M059J (cell line): Measurements from ENCODE around the gene STRADA. TPM values are rescaled to one million over a fixed set of nuclear protein-coding genes. Genes with fewer than 3 reads are reported as not detected.
"Not testable (repeated sequence)": the region's sequence is repeated elsewhere in the genome, so short reads cannot be mapped to it uniquely, and the experiment has no call there.

ENCODE experiments used
- DNase-seq: peaks from one replicate; pipeline ENCODE4 v3.0.0-alpha.2; 2012; ENCODE audit warnings: low read depth
- total RNA-seq: library from RNA; depleted of rRNA; stranded (reverse); fragments of >200 nt; shearing (Covaris generic); gene quantifications from 2 replicates; pipeline ENCODE4 v1.2.3, GENCODE V29; 2014

Gene STRADA
- total RNA-seq, 1 experiment from 2014 or later, result 15.2 TPM

DNA sequence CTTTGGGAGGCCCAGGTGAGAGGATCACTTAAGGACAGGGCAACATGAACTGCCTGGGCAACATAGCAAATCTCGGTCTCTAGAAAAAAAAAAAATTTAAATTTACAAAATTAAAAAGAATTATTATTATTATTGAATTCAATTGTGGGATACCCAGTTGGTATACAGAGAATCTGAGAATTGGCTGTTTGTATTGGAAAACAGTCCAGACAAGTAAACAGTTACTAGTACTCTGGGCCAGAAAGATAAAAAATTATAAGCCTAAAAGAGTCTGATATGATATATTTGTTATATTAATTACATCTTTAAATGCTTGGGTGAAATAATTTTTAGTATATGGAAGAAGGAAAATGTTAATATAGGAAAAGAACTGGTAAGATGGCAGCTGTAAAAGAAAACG lies 16.8 kb upstream of the STRADA start:
- no peak for DNase-seq

DNA sequence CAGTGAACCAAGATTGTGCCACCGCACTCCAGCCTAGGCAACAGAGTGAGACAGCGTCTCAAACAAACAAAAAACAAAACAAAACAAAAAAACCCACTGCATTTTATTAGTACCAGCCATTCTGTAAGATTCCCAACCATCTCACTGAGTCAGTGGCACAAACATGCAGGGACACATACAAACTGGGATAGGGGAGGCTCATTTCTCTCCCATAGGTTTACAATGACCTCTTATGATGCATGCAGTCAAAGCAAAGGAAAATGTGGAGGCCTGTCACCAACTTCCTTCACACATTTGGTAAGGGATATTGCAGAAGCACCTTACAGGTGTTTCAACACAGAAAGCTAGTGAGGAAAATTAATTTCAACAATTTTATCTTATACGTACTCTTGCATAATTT lies 12.4 kb upstream of the STRADA start:
- DNase-seq, result no peak

DNA sequence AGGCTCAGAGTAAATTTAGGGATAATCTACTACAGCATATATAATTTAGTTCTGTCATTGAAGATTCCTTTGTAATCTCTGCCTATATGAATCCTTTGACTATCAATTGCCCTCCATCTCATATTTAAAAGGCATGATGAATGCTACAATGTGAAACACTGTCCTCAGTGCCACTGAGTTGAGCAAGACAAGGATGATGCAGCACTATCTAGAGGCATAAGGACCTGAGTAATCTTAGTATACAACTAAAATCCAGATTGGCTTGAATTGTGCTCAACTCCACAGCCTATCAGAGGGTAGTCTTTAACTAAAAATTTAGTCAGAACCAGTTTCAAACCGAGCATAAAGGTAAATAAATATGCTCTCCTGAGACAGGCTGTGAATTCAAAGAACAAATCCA lies 11.6 kb upstream of the STRADA start:
- no peak for DNase-seq

DNA sequence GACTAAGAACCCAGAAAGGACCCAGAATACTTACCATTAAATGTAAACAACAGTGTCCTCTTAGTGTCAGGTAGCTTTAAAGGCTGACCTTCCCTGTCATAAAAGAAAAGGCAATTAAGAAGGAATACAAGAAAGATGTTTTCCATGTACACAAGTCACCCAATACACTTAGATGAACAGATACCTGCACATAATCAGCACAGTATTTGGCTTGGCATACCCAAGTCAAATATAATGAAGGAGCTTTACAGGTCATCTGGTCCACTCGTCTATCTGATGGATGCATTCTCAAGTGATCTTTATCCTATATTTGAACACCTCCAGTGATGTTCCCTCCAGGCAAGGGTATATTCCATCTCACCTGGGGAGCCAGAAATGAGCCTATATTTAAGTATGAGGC lies 11.1 kb upstream of the STRADA start:
- DNase-seq, result no peak

DNA sequence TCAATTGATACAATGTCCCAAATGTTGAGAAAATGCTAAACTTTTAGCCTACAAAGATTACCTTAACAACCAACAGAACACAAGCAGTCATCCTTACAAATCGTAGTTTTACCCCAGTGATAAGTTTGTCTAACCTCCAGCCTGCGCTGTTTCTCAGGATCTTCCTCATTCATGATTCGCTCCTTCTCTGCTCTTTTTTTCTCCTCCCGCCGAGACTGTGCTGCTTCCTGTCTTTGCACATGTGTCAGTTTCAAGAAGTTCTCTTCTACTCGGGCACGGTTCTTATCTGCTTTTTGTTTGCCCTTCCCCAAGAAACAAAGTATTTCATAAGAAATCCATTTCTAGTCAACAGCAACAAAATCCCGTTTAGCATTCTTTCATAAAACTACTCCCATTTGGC lies 10.2 kb upstream of the STRADA start:
- DNase-seq, result no peak

DNA sequence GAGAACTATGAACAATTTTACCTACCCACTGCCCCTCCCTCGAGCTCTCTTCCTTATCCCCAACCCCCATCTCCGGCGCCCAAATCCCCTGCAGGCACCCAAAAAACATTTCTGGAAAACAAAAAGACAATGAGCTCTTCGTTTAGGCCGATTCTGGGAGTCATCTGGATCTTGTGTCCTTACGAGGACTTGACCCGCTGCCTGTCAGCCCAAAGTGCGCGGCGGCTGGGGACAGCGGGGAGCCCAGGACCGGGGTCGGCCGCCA lies 524 bp downstream of the STRADA start:
- DNase-seq, result no peak

DNA sequence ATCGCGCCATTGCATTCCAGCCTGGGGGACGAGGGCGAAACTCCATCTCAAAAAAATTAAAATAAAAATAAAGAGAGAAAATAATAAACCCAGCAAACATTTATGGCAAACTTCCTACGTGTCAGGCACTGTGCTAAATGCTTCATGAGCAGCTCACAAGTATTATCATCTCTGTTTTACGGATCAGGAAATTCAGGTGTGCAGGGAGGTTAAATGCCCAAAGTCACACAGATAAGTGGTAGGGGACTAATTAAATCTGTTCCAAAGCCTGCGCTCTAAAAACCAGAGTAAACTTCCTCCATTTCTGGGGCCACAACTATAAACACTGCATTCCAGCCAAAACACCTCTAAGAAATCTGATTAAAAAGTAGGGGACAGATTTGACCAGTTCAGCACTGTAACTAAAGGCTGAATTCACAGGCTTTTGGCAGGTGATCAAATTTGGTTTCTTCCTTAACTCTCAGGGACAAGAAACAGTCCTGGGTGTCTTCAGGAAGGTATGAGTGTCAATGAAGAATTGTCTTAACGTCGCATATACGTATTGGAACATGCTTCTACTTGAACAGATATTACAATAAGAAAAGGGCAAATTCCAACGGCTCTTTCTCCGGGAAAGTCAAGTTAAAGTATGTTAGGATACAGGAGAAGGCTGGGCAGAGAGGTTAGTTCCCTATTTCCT lies 996 bp downstream of the STRADA start:
- DNase-seq, result peak; percentile 55

DNA sequence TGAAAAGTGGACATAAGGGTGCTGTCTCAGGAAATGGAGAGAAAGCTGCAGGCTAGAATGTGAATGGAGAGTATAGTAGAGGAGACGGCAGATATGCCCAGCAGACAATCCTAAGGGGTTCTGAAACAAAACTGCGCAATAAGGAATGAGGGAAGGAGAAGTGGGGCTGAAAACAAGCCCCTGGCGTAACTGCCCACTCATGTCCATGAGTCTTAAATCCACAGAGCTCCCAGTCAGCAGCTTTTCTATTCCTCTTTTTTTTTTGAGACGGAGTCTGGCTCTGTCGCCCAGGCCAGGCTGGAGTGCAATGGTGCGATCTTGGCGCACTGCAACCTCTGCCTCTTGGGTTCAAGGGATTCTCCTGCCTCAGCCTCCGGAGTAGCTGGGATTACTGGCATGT lies 5.9 kb downstream of the STRADA start:
- DNase-seq, result no peak

DNA sequence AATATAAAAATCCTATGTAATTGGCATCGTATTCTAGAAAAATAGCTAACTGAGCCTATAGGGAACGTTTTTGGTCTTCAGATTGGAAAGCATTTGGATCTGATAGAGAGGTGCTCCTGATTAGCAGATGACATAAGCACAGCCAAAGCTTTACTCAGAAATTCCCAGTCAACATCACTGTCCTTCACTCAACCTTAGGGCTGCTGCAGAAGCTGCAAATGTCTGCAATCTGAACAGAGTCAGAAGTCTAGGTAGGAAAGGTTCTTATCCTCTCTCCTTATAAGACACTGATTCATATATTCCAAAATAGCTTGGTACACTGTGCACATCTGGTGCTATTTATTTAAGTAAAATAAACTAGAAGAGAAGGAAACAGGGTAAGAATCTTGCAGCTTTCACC lies 19.2 kb downstream of the STRADA start:
- DNase-seq, result no peak

DNA sequence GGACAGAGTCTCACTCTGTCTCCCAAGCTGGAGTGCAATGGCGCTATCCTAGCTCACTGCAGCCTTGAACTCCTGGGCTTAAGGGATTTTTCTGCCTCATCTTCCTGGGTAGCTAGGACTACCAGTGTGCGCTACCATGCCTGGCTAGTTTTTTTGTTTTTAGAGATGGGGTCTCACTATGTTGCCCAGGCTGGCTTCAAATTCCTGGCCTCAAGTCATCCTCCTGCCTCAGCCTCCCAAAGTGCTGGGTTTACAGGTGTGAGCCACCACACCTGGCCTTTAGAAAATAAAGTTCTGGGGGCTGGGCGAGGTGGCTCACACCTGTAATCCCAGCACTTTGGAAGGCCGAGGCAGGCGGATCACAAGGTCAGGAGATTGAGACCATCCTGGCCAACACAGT lies 21.4 kb downstream of the STRADA start:
- DNase-seq, result not testable (repeated sequence)

DNA sequence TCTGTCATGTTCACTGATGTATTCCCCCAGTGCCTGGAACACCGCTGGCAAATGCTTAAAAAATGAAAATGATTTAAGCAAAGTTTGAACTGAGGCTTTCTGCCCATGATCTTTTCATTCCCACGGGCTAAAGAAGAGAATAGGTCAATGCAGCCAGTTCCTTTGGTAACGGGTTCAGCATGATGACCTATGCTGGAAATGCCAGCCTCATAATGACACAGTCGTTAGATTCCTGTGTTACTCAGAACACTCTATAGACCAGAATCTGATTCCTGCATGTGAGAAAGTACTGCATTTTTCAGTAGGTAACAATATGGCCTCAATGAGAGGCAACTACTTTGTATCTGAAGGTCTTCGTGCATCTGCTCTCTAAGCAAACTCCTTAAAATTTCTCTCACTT lies 22.6 kb downstream of the STRADA start:
- no peak for DNase-seq

DNA sequence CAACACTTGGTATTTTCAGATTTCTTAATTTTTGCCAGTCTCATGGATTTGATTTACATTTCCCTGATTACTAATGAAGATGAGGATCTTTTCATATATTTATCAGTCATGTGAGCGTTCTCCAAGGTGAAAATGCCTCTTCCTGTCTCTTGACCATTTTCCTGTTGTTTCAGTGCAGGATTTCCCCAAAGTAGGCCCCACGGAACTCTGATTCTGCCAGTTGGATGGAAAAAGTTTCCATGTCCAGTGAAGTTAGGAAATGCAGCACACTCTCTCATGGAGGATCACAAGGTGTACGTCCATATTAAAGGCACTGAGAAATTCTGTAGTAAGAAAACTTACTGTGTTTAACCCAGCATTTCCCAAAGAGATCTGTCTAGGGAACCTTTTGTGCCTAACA lies 25.2 kb downstream of the STRADA start:
- DNase-seq, result no peak

DNA sequence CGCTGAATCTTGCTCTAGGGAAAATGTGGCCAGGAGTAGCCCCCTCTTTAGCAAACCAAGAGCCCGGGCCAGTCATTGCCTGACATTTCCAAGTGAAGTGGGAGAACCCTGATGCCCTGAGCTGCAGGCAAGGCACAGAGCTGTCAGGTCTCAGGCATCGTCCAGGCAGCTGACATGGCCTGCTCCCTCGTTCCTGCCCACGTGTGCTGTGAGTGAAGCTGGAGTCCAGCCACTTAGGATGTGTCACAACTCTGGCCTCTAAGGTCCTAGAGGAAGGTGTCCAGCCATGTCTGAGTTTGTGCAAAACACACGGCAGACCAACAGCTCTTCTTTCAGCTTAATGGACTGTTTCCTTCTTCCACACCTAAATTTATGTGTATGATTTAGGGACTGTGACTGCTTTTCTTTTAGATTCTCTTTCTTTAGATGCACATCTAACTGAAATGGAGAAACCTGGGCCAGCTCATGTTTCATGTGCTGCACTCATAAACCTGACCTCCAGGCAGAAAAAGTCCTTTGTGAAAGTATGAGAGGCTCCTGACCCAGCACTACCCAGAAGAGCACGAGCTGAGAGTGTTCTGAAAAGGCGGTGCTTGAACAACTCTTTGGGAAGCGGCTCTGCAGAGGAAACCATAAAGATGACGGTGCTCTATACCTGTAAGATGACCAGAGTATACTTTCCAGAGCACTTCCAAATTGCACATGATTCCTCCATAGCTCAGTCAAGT lies 26.9 kb downstream of the STRADA start:
- DNase-seq, result peak; percentile 37

DNA sequence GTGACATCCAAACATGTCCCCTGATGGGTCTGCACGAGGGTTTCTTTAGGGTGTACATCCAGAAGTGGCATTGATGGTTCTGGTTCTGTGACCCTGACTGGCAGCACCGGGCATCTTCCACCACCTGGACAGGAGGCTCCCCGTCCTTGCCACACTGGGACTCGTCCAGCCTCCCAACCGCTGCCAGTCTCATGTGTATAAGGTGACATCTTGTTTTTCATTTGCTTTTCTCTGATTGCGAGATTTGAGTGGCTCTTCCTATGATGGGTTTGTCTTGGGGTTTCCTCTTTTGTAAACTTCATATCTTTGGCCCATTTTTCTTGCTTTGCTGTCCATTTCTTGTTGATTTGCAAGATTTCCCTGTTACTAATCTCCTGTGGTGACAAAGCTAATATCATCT lies 32.5 kb downstream of the STRADA start:
- DNase-seq, result no peak

DNA sequence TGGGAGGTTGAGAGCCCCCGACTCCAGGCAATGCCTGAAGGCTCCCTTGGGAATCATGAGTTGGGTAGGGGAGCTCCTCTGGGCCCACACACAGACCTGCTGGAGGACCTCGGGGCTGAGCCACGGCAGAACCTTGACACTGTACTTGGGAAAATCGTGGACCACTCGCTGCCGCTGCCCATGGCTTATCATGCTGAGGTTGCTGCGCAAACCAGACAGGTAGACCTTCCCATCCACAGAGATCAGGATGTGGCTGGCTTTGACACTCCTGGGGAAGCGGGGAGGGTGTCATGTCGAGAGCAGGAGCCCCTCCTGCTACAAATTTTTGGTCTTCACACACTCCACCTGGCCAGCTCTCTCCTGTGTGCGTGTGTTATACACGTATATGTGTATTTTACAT lies 34.4 kb downstream of the STRADA start:
- no peak for DNase-seq

DNA sequence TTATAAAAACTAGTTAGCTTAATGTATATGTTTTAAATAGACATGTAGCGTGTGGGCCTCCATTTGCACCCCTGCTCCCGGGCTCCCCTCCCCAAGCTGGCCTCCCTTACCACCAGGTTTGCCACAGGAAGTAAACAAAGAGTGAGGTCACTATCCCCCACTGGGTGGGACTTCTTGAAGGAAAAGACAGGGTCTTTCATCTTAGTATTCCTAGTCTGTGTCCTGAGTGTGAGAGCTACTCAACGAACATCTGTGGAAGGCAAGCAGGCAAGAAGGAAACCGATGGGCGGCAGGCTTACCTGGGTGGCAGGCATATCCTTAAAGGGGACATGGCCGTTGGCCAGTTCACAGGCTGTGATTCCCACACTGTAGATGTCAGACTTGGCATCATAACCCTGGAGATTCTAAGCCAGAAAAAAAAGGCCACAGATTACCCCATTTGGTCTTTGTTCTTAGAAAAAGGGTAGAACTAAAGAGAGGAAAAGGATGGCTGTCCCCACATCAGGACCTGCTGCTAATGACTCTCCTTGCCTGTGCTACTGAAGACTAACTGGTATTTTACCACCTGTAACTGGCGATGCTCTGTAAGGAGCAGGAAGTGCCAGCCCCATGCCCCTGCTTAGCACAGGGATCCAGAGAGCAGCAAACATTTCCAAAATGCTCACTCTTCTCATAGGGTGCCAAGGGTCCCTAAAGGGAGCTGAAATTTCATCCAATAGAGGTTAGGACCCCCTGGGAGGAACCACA lies 35.1 kb downstream of the STRADA start:
- no peak for DNase-seq

DNA sequence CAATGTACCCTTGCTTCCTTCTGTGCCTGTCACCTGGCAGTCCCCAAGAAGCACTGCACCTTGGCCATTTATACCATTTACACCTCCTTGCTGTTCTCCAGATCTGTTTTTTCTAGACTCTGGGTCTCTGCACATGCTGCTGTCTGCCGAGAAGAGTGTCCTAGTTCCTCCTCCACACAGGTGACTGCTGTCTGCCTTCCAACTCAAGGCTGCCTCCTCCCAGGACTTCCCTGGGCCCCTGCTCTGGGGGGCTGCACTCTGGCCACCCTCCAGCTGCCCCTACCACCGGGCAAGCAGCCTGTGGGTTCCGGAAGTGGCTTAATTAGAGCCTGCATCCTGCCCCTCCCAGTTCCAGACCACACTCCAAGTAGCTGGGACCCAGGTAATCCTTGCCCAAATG lies 35.9 kb downstream of the STRADA start:
- DNase-seq, result no peak

DNA sequence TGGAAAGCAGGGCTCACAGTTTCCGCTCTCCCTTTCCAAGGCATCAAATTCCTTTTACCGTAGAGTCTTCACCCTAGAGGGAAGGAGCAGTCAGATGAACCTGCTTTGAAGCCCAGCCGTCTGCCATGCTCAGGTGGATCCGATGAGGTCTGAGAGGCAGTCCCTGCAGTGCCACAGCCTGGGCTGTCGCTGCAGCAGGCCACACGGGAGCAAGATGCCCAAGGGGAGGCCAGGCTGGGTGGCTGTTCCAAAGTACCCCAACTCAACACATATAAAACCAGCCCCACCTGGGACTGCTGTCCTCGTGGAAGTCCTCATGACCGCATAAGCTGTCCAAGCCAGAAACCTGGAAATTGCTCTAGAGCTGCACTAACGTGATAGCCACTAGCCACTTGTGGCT lies 36.8 kb downstream of the STRADA start:
- no peak for DNase-seq

DNA sequence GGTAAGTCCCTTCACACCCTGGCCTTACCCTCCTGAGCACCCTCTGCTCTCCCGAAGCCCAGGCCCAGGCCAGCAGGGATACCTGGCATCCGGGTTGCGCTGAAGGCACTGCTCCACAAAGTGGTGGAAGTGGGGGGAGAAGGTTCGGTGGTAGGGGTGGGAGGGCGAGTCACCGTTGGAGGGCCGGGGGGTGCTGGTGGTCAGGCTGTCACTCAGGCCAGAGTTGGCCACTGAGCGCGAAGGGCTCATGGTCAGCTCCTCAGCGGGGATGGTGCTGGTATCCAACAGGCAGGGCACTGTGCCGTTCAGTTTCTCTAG lies 37.4 kb downstream of the STRADA start:
- no peak for DNase-seq

DNA sequence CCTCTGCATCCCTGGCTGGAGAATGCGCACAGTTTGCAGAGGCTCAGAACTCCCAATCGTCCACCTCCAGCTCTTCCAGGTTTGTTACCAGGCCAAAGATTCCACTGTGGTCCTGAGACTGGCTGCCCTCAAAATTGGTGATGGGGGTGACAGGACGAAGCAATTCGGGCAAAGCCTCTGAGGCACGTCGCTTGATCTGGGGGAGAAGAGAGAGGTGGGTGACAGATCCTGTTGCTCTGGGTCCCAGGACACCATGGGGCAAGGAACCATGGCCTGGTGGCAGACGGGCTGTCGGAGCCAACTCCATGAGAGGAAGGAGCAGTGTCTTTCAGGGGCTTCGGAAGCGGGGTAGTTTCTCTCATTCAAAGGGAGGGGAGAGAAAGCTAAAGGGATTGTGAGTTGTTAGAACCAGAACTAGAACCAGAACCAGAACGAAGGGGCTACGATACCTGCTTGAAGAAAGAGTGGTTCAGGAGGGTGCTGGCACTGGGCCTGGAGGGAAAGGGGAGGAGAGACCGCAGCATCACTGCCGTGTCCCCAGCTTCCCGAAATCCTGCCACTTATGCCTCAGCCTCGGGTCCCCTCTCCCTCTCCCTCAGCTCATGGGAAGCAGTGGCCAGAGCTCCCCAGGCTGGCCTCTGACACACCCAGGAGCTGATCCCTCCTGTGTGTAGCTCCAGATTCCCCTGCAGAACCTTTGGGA lies 37.9 kb downstream of the STRADA start:
- DNase-seq, result no peak

DNA sequence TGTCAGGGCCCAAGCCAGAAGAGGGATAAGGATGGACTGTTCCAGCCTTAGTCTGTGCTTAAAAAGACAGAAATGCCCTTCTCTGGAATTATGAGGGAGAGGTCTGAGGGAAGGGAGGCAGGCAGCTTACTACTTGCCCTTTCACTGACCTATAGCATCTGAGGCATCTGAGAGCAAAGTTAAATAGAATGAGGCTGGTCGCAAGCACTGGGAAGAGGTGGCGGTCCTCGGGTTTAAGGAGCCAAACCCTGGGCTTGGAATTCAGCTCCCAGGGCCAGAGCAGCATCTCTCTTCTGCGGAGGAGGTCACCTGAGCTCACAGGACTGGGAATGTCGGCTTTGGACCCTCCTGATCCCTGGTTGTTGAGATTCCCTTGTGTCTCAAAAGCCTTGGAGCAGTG lies 38.6 kb downstream of the STRADA start:
- DNase-seq, result no peak

DNA sequence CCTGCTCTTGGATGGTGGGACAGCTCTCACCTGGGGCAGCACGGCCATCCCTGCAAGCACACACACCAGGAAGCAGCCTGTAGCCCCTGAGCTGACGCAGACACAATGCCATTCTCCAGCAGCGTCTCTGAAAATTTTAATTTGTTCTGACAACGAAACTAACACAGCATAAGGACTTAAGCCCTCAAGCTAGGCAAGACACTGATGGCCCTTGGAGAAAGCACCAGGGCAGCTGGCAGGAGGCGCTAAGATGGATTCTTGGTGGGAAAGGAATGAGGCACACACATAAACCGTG lies 38.9 kb downstream of the STRADA start:
- no peak for DNase-seq
